DMS153 treated with DMSO at 0.1 percent for 48 hours (cell line): Measurements from ENCODE around the gene N4BP2.
"Not testable (repeated sequence)": the region's sequence is repeated elsewhere in the genome, so short reads cannot be mapped to it uniquely, and the experiment has no call there.

Source experiments
- DNase-seq: peaks from one replicate; lab custom pipeline; 2025; ENCODE audit not compliant: unreplicated experiment; lab: John Stamatoyannopoulos, UW

Gene N4BP2

DNA sequence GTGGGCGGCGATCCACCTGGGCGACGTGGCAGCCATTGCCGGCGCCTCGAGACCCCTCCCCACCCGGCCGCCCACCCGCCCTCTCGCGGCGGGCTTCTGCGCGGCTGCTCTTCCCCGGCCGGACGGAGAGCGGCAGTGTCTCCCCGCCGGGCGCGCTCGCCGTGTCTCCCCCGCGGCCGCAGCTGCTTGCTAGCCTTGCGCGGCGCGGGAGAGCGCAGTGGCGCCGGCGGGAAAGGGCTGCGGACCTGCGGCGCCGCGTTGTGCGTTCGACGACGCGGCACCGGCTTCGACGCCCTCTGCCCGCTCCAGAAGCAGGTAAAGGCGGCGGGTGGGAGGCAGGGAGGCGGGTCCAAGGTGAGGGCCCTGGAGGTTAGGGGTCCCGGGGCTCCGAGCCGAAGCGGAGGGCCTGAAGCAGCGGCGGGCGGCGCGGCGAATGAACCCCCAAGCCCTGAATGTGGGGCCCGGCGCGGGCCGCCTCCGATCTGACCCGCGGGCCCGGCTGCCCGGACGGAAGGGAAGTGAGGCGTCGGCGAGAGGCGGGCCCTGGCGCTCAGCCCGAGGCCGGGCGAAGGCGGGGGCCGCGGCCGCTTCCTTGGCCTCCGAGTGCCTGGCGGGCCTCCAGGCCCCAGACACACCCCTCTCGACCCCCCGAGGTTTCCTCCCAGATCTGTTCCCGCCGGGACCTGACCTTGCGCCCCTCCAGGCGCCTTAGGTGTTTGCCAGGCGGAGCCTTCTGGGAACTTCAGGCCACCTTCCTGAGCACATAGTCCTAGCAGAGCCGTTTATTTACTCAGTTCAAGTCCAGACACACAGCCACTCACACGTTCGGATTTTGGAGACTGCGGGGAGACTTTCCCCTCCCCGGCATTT, at the start of gene N4BP2:
Gene N4BP2, plus strand, starts transcription at position 135 of the 870 bp plus-strand sequence. CDS start 40,491 bp downstream, outside the sequence.
- peak; percentile 12 for DNase-seq

GRCh38 chr4:40016007-40016406, 40.6 kb upstream of the N4BP2 start:
- no peak for DNase-seq

DNA sequence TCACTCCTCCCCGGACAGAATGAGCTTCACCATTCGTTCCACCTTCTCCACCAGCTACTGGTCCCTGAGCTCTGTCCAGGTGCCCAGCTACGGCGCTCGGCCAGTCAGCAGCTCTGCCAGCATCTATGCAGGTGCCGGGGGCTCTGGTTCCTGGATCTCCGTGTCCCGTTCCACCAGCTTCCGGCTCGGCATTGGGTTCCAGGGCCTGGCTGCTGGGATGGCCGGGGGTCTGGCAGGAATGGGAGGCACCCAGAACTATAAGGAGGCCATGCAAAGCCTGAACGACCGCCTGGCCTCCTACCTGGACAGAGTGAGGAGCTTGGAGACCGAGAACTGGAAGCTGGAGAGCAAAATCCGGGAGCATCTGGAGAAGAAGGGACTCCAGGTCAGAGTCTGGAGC, 36.4 kb upstream of the N4BP2 start:
- no peak for DNase-seq

DNA sequence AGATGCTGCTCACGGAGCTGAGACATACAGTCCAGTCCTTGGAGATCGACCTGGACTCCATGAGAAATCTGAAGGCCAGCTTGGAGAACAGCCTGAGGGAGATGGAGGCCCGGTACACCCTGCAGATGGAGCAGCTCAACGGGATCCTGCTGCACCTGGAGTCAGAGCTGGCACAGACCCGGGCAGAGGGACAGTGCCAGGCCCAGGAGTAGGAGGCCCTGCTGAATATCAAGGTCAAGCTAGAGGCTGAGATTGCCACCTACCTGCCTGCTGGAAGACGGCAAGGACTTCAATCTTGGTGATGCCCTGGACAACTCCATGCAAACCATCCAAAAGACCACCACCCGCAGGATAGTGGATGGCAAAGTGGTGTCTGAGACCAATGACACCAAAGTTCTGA, 35.5 kb upstream of the N4BP2 start:
- DNase-seq = not testable (repeated sequence)

GRCh38 chr4:40024049-40024448, 32.6 kb upstream of the N4BP2 start:
- not testable (repeated sequence) for DNase-seq

GRCh38 chr4:40032785-40033184, 23.9 kb upstream of the N4BP2 start:
- DNase-seq = no peak

DNA sequence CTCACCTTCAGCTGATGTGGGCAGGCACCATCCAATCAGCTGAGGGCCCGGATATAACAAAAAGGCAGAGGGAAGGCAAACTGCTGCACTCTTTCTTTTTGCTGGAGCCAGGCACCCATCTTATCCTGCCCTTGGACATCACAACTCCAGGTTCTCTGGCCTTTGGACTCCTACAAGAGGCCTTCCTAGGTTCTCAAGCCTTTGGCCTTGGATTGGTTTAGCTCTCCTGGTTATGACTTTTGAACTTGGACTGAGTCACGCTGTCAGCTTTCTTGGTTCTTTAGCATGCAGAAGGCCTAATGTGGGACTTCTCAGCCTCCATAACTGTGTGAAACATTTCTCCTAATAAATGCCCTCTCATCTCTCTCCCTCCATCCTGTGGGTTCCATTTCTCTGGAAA, 23.0 kb upstream of the N4BP2 start:
- DNase-seq = no peak

DNA sequence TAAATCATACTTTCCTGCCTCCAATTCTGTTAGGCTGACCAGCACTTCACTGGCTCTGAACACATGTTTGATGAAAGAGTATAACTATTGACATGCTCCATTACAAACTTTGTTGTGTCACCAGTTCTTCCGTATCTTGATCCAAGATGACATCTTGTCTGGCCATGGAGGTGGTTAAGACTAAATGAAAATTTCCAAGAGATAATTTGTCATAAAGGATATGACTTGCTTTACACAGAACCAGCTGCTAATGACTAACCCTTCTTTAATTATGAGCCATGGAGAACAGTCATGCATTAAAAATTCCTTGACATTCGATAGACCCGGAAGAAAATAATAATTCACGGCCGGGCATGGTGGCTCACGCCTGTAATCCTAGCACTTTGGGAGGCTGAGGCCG, 17.7 kb upstream of the N4BP2 start:
- DNase-seq = no peak

GRCh38 chr4:40040908-40041307, 15.7 kb upstream of the N4BP2 start:
- DNase-seq = no peak

GRCh38 chr4:40043786-40044185, 12.9 kb upstream of the N4BP2 start:
- DNase-seq = no peak

DNA sequence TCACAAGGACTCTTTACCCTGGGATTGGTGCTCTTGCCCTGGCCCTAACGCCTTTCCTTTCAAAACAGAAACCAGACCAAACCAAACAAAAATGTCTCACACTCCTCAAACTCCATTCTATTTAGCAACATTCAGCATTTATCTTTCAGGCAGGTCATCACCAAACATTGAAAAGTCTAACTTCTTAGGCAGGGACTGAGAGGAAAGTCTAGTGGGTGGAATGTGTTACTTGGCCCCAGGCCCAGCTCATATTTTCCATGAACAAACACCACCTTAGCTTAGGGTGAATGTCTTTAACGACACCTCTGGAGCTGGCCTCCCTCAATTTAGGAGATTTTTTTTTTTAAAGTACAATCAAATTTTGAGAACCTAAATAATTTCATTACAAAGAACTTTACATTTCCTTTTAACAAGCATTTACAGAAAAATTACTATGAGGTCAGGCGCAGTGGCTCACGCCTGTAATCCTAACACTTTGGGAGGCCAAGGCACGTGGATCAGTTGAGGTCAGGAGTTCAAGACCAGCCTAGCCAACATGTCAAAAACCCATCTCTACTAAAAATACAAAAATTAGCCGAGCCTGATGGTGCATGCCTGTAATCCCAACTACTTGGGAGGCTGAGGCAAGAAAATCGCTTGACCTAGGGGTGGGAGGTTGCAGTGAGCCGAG, 10.2 kb upstream of the N4BP2 start:
- no peak for DNase-seq

- DNase-seq = no peak
These were observed 3.5 kb upstream of the N4BP2 start for GRCh38 chr4:40053161-40053560.

- DNase-seq = no peak
These were observed 1.2 kb upstream of the N4BP2 start for GRCh38 chr4:40055511-40055862.

- no peak for DNase-seq
These were observed 561 bp upstream of the N4BP2 start for GRCh38 chr4:40055863-40056715.

GRCh38 chr4:40057586-40058091, 989 bp downstream of the N4BP2 start:
- peak; percentile 29 for DNase-seq

DNA sequence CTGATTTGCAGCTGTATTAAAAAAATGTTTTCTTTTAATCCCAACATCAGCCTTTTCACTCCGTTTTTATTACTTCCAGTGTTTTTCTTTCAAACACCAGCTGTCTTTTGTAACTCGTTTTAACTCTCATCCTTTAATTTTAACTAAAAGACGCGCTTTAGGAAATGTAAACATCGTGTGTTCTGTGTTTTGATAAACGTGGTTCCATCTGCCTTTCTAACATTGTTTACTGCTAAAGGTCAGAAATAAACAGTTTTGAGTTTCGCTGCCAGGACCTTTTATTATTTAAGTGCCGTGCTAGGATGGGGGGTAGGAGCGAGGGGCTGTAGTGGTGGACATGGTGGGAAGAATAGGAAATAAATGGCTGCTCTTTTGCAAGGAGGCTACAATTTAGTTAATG, 1.5 kb downstream of the N4BP2 start:
- DNase-seq = no peak

DNA sequence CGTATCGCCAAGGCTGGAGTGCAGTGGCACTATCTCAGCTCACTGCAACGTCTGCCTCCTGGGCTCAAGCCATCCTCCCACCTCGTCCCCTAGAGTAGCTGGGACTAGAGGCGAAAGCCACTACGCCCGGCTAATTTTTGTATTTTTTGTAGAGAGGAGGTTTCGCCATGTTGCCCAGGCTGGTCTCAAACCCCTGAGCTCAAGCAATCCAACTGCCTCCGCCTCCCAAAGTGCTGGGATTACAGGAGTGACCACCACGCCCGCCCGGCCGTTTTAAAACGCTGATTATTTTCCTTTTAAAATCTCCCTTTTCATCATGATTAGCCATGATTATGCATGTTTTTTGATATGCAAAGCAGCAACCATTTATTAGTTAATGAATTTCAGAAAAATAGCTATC, 2.2 kb downstream of the N4BP2 start:
- no peak for DNase-seq

GRCh38 chr4:40059362-40059761, 2.7 kb downstream of the N4BP2 start:
- DNase-seq = no peak

- no peak for DNase-seq
These were observed 8.4 kb downstream of the N4BP2 start for GRCh38 chr4:40065010-40065409.

- no peak for DNase-seq
These were observed 10.0 kb downstream of the N4BP2 start for GRCh38 chr4:40066651-40067050.

DNA sequence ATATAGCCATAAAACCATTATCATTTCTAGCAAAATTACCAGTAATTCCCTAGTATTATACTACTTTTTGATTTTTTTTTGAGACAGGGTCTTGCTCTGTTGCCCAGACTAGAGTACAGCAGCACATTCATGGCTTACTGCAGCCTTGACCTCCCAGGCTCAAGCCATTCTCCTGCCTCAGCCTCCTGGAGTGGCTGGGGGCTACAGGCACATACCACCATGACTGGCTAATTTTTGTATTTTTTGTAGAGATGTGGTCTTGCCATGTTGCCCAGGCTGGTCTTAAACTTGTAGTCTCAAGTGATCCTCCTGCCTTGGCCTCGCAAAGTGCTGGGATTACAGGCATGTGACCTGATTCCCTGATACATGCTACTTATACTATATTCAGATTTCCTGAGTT, 13.7 kb downstream of the N4BP2 start:
- DNase-seq = no peak
